OCI-LY7 (cell line): ENCODE results near the gene ZNF385D. TPM values are rescaled to one million over a fixed set of nuclear protein-coding genes. Genes with fewer than 3 reads are reported as not detected.

Experiments used
- BruUV-seq: library from RNA; stranded (reverse); fragments of 400-500 nt; replicated peaks from 2 replicates; lab custom pipeline; 2021; lab: Mats Ljungman, UMichigan
- CTCF ChIA-PET: fragments of 300-600 bp; sonication (Branson Sonifier 250); formaldehyde crosslinking; loops from one replicate; lab custom pipeline; 2022; ENCODE audit warnings: antibody characterized with exemption; ENCODE audit not compliant: unreplicated experiment; lab: Charles Lee
- POLR2A ChIA-PET: fragments of 300-600 bp; sonication (Branson Sonifier 250); formaldehyde crosslinking; loops from one replicate; lab custom pipeline; 2022; ENCODE audit warnings: antibody characterized with exemption; lab: Charles Lee
- DNase-seq: peaks from one replicate; pipeline ENCODE4 v3.0.0-alpha.2; 2015; ENCODE audit warnings: low spot score
- H2AFZ ChIP-seq: fragments of 200-600 bp; sonication (generic), shearing (Covaris generic); 2 replicates; pipeline ENCODE4 v1.6.1; 2014; ENCODE audit warnings: mild to moderate bottlenecking, antibody characterized with exemption, low read length, moderate library complexity
- H3K27ac ChIP-seq: fragments of 200-600 bp; sonication (generic); 2 replicates; pipeline ENCODE4 v1.5.1; 2014; ENCODE audit warnings: mixed run types, low read depth, mild to moderate bottlenecking, moderate library complexity, low read length, inconsistent platforms; ENCODE audit not compliant: poor library complexity, severe bottlenecking
- H3K36me3 ChIP-seq: fragments of 200-600 bp; sonication (generic); 2 replicates; pipeline ENCODE4 v1.6.1; 2014; ENCODE audit warnings: mild to moderate bottlenecking, antibody characterized with exemption, low read length, moderate library complexity, mixed read lengths; ENCODE audit not compliant: insufficient read depth
- H3K4me1 ChIP-seq: fragments of 200-600 bp; sonication (generic); 2 replicates; pipeline ENCODE4 v1.5.1; 2014; ENCODE audit warnings: mild to moderate bottlenecking, low read length; ENCODE audit not compliant: insufficient read depth, poor library complexity, severe bottlenecking
- H3K4me2 ChIP-seq: fragments of 200-600 bp; sonication (generic); 2 replicates; pipeline ENCODE4 v1.6.1; 2014; ENCODE audit warnings: mild to moderate bottlenecking, low read length
- H3K4me3 ChIP-seq: fragments of 200-600 bp; sonication (generic); 2 replicates; pipeline ENCODE4 v1.5.1; 2014; ENCODE audit warnings: mild to moderate bottlenecking, low read depth, low read length; ENCODE audit not compliant: poor library complexity, severe bottlenecking
- H3K79me2 ChIP-seq: fragments of 200-600 bp; sonication (generic); 2 replicates; pipeline ENCODE4 v1.6.1; 2016; ENCODE audit warnings: low read depth, mild to moderate bottlenecking, low read length, moderate library complexity, mixed read lengths; ENCODE audit not compliant: insufficient read depth
- H3K9me2 ChIP-seq: fragments of 200-600 bp; sonication (generic); 2 replicates; pipeline ENCODE4 v1.6.1; 2016; ENCODE audit warnings: mild to moderate bottlenecking, low read length, mixed read lengths; ENCODE audit not compliant: insufficient read depth
- H3K9me3 ChIP-seq: fragments of 200-600 bp; sonication (generic); 2 replicates; pipeline ENCODE4 v1.6.1; 2014; ENCODE audit warnings: mild to moderate bottlenecking, mixed run types, low read length, mixed read lengths
- H4K20me1 ChIP-seq: fragments of 200-600 bp; sonication (generic); 2 replicates; pipeline ENCODE4 v1.6.1; 2014; ENCODE audit warnings: mild to moderate bottlenecking, antibody characterized with exemption, low read length, moderate library complexity, mixed read lengths; ENCODE audit not compliant: insufficient read depth
- CTCF ChIP-seq: fragments of 200-600 bp; sonication (generic); conservative IDR thresholded peaks from 2 replicates; pipeline ENCODE4 v1.5.1; 2014; ENCODE audit warnings: mild to moderate bottlenecking, antibody characterized with exemption, low read length, moderate library complexity, mixed read lengths
- EZH2phosphoT487 ChIP-seq: fragments of 200-600 bp; sonication (generic); IDR thresholded peaks from 2 replicates; pipeline ENCODE4 v1.6.1; 2018; ENCODE audit warnings: low read depth, borderline replicate concordance, mild to moderate bottlenecking, mixed run types, antibody characterized with exemption, low read length, moderate library complexity, mixed read lengths
- intact Hi-C: fragments of 100-400 bp; cut with micrococcal nuclease; formaldehyde crosslinking; loops from one replicate; pipeline ENCODE4 v1.10.0; 2022; ENCODE audit not compliant: unreplicated experiment
- total RNA-seq, 2 experiments: library from RNA; depleted of rRNA in 1 of 2; stranded (reverse); fragments of >200 nt in 1 of 2; shearing (Covaris generic) in 1 of 2; gene quantifications; 2 replicates each; pipeline ENCODE4 v1.2.3, GENCODE V29; 2014 to 2022

Gene ZNF385D
- total RNA-seq, 2 experiments from 2014 or later = 0.13 TPM; not detected in 1

GRCh38 chr3:21463319-21463718 lies 287.7 kb downstream of the ZNF385D start:
- Histone ChIP-seq H3K9me2 (no peaks in the 10 kb centered on the region), H3K79me2 (no peaks in the 10 kb centered on the region), H2AFZ (no peak overlapping the region), H3K4me3 (no peak overlapping the region), H4K20me1 (no peaks in the 10 kb centered on the region), H3K4me2 (no peak overlapping the region), H3K9me3 (no peaks in the 10 kb centered on the region), H3K4me1 (no peaks in the 10 kb centered on the region), H3K27ac (no peak overlapping the region), H3K36me3 (no peaks in the 10 kb centered on the region)
- ChIA-PET POLR2A (interaction anchor here (0.7 kb wide), 1 partner anchor 809 kb away, joined by 3 read pairs; no protein-coding TSS in a partner anchor), CTCF (no interaction called here)
- no TSS peak for BruUV-seq
- no peak for TF ChIP-seq EZH2phosphoT487
- no peak for TF ChIP-seq CTCF
- DNase-seq = no peak
- intact Hi-C loops = no loop called here

GRCh38 chr3:21462141-21462540 lies 288.9 kb downstream of the ZNF385D start:
- Histone ChIP-seq H3K27ac (no peak overlapping the region), H3K9me2 (no peaks in the 10 kb centered on the region), H3K79me2 (no peaks in the 10 kb centered on the region), H4K20me1 (no peaks in the 10 kb centered on the region), H3K4me1 (no peaks in the 10 kb centered on the region), H2AFZ (no peak overlapping the region), H3K9me3 (no peaks in the 10 kb centered on the region), H3K4me2 (no peak overlapping the region), H3K4me3 (no peak overlapping the region), H3K36me3 (no peaks in the 10 kb centered on the region)
- no peak for TF ChIP-seq EZH2phosphoT487
- no peak for TF ChIP-seq CTCF
- CTCF ChIA-PET = no interaction called here
- POLR2A ChIA-PET = no interaction called here
- intact Hi-C loops = no loop called here
- BruUV-seq = no TSS peak
- no peak for DNase-seq

- ChIA-PET POLR2A (no interaction called here), CTCF (no interaction called here)
- intact Hi-C loops = no loop called here
These were observed 293.9 kb downstream of the ZNF385D start for GRCh38 chr3:21457084-21457483.

More at GRCh38 chr3:21457084-21457483, 293.9 kb downstream of the ZNF385D start:
- TF ChIP-seq EZH2phosphoT487 (no peak), CTCF (no peak)
- H3K36me3 ChIP-seq = no peaks in the 10 kb centered on the region
- no peak overlapping the region for H3K4me2 ChIP-seq
- H3K79me2 ChIP-seq = no peaks in the 10 kb centered on the region
- no peaks in the 10 kb centered on the region for H3K4me1 ChIP-seq
- DNase-seq = no peak
- no peaks in the 10 kb centered on the region for H3K9me3 ChIP-seq
- BruUV-seq = no TSS peak
- H2AFZ ChIP-seq = no peak overlapping the region
- H4K20me1 ChIP-seq = no peaks in the 10 kb centered on the region
- H3K4me3 ChIP-seq = no peak overlapping the region
- H3K9me2 ChIP-seq = no peaks in the 10 kb centered on the region
- no peak overlapping the region for H3K27ac ChIP-seq
